Measurements from ENCODE around the gene CACNG7.

The CACNG7 gene

DNA sequence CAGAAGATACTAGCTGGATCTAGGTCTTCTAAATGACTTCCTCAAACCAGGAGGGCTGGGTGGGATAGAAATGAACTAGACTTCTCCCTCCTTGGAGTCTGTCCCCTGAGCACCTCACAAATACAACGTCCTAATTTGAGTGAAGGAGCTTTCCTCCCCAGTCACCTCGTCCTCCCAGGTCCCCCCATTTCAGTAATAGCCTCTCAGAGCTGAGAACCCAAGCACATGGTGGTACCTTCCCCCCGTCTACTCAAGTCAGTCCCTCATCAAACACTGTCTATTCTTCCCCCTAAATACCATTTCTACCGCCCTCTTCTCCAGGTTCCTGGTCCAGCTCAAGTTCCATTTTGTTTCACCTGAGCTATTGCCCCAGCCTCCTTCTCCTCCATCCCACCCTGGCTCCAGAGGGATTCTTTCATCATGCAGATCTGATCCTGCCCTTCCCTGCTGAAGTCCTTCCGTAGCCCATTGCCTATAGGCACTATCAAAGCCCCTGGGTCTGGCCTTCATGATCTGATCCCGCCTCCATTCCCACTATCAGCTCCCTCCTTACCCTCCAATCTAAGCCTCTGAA, 32.3 kb upstream of the CACNG7 start:
- no peak for DNase-seq
- intact Hi-C loops (cut with DNase I) = no loop called here

DNA sequence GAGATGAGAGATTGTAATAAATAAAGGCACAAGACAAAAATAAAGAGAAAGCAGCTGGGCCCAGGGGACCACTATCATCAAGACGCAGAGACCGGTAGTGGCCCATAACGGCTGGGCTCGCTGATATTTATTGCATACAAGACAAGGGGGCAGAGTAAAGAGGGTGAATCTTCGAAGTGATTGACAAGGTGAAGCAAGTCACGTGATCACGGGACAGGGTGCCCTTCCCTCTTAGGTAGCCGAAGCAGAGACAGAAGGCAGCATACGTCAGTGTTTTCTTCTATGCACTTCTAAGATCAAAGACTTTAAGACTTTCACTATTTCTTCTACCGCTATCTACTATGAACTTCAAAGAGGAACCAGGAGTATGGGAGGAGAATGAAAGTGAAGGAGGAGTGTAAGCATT, 31.7 kb upstream of the CACNG7 start:
- DNase-seq = no peak
- intact Hi-C loops (cut with DNase I) = no loop called here

DNA sequence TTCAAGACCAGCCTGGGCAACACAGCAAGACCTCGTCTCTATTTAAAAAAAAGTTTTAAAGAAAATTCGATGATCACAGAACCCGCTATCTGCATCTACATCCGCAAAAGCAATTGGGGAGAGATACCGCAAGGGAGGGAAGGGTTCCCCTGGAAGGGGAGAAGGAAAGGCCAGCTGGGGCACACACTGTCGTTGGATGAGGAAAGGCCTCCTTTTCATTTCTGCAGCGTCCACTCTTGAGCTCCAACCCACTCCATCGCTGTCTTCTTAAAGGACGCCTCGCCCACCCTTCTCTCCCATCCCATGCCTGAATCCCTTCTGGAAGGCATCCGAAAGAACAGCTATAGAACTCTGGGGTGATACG, 30.3 kb upstream of the CACNG7 start:
- intact Hi-C loops (cut with DNase I) = no loop called here
- DNase-seq = no peak

DNA sequence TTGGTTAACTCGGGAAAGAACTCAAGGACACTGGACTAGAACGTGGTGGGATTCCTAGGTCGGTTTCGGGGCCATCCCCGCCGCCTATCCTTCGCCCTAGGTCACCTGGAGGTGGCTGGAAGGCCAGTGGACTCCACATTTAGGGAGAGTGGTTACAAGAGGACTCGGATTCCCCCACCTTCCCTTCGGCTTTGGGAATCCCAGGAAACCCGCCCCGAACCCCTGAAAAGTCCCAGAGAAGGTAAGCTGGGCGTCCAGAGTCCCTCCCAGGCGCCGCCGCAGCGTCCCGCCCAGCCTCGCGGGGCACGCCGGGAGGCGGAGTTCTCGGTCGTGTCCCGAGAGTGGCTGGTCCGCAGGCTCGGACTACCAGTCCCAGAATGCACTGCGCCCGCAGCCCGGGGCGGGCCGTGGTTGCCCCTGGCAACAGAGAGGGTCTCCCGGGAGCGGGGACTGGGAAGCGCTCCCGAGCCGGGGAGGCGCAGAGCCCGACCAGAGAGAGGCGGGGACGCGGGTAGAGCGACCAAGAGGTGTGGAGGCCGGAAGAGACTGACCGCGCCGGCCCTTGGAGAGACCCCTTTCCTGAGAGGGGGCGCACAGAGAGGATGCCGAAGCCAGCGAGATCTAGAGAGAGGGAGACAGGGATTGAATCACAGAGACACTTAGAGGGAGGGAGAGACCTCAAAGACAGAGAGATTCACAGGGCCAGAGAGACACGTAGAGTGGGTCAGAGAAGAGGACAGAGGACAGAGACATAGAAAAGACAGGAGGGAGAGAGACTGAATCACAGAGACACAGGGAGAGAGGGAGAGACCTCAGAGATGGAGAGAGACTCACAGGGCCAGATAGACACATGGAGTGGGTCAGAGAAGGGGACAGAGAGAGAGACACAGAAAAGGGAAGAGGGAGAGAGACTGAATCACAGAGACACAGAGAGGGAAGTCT, 29.7 kb upstream of the CACNG7 start:
- intact Hi-C loops (cut with DNase I) = no loop called here
- DNase-seq = peak; percentile 88 to 98 (median 96)

DNA sequence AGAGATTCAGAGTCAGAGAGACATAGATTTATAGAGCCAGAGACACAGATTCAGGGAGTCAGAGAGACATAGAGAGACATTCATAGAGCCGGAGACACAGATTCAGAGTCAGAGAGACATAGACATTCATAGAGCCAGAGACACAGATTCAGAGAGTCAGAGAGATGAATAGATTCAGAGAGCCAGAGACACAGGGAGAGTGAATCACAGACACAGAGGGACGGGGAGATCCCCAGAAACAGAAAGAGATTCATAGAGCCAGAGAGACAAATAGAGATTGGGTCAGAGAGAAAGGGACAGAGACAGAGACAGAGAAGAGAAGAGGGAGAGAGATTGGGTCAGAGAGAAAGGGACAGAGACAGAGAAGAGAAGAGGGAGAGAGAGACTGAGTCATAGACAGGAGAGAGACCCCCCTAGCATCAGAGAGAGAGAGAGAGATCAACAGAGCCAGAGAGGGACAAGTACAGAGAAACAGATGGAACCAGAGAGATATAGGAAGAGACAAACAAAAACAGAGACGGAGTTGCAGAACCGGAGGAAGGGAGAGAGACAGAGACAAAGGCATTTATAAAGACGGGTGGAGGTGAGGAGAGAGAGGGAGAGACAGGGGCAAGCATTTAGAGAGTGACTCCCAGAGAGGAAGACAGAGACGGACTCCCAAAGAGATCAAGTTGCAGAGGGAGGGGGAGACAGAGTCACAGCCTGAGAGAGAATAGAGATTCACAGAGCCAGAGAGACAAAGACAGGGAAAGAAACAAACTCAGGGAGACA, 28.2 kb upstream of the CACNG7 start:
- no peak for DNase-seq
- intact Hi-C loops (cut with DNase I) = no loop called here

DNA sequence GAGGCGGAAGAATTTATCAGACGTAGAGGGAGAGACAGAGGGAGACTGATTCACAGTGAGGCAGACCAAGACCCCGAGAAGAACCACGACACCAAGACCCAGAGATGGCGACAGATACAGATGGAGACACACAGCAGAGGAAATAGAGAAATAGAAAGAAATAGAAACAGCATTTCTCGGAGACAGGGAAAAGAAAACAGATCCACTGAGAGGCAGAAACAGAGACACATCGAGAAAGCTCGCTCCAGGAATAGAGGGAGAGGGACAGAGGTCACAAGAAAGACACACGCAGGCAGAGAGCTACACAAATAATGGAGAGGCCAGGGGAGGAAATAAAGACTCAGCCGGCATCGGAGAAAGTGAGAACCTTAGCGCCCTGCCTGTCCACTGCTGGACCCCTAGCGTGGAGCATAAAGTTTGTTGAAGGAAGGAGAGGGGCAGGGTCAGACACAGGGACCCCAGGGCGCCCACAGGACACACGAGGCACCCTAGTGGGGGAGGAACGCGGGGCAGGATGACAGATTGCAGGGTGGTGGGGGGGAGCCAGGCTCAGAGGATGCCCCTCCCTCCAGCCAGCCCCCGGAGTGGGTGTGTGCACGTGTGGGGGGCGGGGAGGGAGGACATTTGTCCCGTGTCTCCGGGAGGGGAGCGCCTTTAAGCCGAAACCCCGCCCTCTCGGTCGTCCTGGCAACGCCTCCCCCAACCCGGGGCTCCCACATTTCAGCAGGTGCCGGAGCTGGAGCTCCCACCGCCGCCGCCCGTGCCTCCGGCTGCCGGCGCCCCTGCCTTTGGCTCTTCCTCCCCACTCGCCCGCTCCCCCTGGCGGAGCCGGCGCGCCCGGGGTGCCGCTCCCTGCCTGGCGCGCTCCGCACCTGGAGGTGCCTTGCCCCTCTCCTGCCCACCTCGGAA, 27.3 kb upstream of the CACNG7 start, which contains the start of gene PRKCG:
PRKCG (plus strand) TSS at position 716 of the 909 bp plus-strand sequence. CDS start 298 bp downstream, outside the sequence.
- DNase-seq = peak in 41 of 42 donors; percentile 58 to 91 (median 80)
- intact Hi-C loops (cut with DNase I) = no loop called here

DNA sequence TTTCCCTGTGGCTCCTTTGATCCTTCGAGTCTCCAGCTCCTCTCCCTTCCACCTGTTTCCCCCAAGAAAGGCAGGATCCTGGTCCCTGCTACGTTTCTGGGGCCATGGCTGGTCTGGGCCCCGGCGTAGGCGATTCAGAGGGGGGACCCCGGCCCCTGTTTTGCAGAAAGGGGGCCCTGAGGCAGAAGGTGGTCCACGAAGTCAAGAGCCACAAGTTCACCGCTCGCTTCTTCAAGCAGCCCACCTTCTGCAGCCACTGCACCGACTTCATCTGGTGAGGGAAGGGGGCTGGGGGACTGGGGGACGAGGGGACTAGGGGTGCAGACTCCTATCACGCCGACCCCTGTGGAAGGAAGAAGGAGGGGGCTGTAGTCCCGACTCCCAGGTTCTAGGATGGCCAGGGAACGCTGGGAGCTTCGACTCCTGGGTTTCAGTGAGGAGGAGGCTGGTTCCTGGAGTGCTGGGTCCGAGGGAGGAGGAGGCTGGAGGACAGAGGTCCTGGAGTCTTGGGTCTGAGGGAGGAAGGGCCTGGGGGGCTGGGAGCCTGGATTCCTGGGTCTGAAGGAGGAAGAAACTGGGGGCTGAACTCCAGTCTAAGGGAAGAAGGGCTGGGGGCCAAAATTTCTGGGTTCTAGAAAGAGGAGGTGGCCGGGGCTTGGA, 26.6 kb upstream of the CACNG7 start:
- DNase-seq = no peak
- intact Hi-C loops (cut with DNase I) = no loop called here

DNA sequence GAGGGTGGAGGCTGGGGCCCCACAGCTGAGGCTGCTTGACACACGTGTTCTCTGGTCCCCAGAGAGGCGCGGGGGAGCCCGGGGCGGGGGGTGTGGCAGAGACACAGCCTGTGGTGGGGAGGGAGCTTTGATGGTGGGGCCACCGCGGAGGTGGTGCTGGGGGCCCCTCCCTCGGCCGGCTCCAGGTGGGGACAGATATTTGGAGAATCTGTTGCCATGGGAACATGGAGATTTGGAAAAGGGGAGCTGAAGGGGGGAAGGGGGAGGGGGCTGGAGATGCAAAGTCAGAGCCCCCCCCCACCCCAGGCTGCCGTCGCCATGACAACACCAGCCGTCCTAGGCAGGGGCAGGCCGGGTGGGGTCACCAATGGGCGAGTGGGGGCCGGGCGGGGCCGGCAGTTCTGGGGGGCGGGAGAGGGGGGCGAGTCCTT, 25.8 kb upstream of the CACNG7 start:
- intact Hi-C loops (cut with DNase I) = no loop called here
- peak in 40 of 42 donors; percentile 42 to 94 (median 78) for DNase-seq

DNA sequence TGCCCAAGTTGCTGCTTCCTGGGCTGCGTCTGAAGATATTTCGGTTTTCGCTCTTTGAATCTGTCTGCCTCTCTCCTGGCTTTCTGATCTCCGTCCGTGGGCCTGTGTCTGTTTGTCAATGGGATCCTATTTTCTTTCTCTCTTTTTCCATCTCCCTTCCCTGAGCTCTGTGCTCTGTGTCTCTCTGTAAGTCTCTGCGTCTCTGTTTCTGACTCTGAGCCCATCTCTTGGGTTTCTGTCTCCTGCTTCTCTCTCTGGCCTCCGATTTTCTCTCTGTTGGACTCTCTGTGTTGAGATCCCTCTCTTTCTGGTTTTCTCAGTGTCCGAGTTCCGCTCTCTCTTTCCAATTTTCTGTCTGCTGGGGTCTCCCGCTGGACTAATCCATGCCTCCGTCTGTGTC, 25.3 kb upstream of the CACNG7 start:
- DNase-seq = no peak
- intact Hi-C loops (cut with DNase I) = no loop called here

DNA sequence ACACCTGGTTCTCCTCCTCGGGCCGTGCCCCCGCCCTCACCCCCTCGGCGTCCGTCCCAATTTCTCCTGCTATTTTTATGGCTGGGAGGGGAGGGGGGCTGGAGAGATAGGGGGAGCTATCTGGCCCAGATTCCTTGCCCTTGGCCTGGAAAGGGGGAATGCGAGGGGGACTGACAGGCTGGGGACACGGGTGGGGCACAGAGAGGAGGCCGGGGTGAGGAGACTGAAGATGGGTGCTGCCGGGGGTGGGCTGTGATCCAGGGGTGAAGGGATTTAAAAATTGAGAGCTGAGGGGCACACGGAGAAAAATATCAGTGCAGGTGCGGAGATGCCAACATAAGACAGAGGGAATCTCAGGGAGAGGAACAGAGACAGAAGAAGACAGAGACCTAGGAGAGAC, 24.8 kb upstream of the CACNG7 start:
- intact Hi-C loops (cut with DNase I) = no loop called here

DNA sequence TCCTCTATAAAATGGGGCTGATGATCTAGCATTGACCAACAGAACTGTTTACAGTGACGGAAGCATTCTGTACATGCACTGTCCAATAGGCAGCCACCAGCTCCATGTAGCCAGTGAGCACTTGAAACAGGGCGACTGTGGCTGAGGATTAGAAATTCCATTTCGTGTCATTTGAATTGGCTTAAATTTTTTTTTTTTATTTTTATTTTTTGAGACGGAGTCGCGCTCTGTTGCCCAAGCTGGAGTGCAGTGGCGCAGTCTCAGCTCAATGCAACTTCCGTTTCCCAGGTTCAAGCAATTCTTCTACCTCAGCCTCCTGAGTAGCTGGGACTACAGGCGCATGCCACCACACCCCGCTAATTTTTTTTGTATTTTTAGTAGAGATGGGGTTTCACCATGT, 24.0 kb upstream of the CACNG7 start:
- DNase-seq = no peak
- intact Hi-C loops (cut with DNase I) = no loop called here

More for the DNA sequence above, 24.8 kb upstream of the CACNG7 start:
- no peak for DNase-seq

DNA sequence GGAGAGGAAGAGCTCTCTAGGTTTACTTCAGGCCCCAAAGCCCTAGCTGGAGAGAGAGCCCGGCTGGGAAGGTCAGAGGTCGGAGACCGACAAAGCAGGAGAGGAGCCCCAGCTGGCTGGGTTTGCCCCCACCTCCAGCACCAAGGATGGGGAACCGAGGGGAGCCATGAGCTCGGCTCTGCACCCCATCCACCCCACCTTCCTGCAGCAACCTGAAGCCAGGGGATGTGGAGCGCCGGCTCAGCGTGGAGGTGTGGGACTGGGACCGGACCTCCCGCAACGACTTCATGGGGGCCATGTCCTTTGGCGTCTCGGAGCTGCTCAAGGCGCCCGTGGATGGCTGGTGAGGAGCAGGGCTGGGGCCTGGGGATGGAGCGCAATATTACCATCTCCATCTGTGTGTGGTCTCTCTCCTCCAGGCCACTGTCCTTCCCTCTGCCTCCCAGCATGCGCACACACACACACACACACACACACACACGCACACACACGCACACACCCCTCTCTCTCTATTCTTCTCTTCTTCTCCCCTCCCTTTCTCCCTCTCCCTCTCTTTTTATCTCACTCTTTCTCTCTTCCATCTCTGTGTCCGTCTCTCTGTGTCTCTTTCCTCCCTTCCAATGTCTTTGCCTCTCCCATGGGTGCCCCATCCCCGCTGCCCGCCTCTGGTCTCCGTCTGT, 16.6 kb upstream of the CACNG7 start:
- intact Hi-C loops (cut with DNase I) = no loop called here
- no peak for DNase-seq

DNA sequence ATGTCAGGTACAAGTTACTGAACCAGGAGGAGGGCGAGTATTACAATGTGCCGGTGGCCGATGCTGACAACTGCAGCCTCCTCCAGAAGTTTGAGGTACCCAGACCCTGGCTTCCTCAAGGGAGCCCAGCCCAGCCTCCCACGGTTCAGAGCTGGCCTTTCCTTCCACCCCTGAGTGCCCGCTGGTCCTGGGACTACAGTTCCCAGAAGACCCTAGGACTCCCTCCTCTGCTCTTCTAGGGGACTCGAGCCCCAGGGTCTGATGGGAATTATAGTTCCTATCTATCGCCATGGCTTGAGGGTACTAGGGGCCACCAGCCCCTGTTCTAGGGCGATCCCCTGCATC, 16.1 kb upstream of the CACNG7 start:
- no peak for DNase-seq
- intact Hi-C loops (cut with DNase I) = no loop called here

DNA sequence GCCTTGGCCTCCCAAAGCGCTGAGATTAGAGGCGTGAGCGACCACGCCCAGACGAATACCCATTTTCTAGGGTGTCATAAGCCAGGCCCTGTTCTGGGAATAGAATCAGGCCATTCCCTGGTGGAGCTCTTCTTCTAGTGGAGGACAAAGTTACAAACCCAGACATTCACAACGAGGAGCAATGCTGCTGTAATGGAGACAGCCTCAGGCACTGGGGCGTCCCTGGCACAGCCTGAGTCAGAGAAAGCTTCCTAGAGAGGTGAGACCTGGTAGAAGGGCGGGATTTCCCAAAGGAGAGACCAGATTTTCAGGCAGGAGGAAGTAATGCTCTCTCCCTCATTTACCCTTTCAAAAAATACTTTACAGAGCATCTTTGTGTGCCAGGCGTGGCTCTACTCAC, 14.4 kb upstream of the CACNG7 start:
- intact Hi-C loops (cut with DNase I) = no loop called here
- DNase-seq = no peak

DNA sequence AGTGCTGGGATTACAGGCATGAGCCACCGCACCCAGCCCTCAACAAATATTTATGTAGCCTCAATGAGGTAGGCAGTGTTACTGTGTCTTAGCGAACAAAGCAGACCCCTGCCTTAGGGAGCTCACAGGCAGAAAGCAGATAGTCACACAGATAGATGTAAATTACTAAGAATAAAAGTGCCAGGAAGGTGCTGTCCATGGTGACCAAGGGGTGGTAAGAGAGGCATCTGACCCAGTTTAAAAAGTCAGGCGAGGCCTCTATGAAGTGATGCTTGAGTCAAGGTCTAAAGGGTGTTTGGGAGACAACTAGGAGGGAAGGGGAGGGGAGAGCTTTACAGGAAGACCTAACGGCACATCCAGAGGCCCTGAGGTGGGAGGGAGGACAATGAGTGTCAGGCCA, 12.4 kb upstream of the CACNG7 start:
- intact Hi-C loops (cut with DNase I) = no loop called here
- DNase-seq = no peak

DNA sequence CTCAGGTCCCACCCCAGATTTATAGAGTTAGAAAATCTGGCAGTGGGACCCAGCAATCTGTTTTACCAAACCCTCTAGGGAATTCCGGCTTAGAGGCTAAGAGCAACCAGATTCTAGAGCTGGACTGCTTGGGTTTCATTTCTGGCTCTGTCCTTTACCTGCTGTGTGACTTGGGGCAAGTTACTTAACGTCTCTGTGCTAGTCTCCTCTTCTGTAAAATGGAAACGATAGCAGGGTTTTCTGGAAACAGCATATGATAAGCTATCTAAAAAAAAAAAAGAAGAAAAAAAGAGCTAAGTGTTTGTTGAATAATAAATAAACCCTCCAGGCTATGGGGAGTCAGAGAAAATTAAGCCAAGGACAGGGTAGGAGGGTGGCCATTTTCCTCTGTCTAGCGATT, 11.6 kb upstream of the CACNG7 start:
- intact Hi-C loops (cut with DNase I) = no loop called here
- no peak for DNase-seq

DNA sequence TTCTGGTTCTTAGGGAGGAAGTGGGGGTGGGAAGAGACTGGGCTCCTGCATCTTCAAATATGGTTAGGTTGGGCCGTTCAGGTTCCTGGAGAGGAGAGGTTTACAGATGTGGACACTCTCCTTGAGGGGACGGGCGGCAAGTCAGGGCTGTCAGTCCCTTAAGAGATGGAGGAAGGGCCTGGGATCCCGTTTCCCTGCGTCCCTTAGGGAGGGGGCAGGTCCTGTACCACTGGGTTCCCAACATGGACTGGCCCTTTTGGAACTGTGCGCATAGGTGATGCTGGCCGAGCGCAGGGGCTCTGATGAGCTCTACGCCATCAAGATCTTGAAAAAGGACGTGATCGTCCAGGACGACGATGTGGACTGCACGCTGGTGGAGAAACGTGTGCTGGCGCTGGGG, 10.9 kb upstream of the CACNG7 start:
- DNase-seq = no peak
- intact Hi-C loops (cut with DNase I) = no loop called here

Measured in head of caudate nucleus (tissue), 42 donors.